HG02678 (cell line): Measurements from ENCODE around the gene CYTH1.

Experiments
- ATAC-seq: cut with Tn5 transposase; IDR thresholded peaks from one replicate; pipeline ENCODE4 v1.9.1; 2021; ENCODE audit warnings: mild to moderate bottlenecking, moderate library complexity; ENCODE audit not compliant: unreplicated experiment

Gene CYTH1

DNA sequence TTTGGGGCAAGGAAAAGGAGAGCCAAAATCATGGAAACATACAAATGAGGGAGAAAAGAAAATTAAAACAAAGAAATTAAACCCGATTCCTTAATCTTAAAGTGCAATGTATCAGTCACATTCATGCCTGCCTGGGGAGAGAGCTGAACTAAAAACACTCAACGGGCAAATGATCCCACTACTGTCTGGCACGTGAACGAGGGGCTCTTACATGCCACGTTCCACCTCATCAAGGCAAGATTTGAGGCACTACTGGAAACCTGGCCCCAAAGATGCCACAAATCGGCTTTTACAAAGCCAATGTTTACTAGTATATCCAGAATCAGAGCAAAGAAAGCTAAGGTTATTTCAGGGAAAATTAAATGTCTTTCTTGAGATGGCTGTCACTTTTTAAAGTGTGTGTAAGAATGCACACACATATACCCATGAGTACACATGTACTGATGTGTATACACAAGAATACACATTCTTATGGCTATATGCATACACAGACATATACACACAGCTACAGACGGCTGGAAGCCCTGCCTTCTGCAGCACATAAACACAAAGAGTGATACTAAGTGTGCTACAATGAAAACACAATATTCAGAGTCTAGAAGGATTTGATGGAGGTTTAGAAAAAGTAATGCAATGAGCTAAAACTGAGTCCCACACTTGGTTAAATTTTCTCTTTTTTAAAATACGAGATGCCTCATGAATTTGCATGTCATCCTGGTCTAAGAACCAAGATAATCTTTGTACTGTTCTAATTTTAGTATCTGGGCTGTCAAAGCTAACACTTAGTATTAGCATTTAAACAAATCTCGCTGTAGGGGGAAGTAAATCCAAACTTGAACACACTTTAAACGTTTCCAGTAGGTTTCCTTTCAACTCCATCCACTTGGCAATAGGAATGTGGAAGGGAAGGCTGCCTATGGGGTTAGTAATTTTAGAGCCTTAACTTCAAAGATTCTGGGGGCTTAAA lies 85.8 kb downstream of the CYTH1 start:
- no peak for ATAC-seq

DNA sequence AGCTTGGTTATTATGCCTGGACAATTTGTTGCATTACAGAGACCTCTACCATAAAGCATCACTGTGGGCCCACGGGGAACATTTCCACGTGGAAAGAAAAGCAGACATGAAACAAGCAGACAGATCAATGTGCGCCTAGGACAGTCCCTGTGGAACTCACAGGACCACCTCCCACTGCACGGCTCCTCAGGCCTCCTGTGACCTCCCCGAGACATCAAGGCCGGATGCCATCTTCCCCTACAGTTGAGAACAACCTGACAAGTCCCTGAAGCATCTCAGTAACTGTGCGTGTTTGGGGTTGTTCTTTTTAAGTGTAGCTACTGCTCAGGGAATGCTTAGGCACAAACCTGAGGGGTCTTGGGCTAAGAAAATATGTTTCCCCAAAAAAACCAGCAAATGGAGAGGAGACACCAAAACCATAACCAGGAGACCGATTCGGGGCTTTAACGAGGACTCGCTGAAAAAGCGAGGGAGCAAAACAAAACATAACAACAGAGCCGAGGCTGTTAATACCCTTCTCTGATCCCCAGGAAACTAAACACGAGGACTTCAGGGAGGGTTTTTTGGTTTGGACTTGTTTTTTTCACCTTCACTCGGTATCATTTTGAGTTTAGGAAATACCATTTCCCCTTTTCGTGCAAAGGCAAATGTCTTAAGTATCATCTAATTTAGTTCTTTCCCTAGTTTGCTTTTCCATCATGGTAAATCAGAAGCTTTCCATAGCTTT lies 87.1 kb downstream of the CYTH1 start:
- no peak for ATAC-seq

- ATAC-seq, result no peak
Measured at GRCh38 chr17:78693346-78694083, 88.6 kb downstream of the CYTH1 start.

DNA sequence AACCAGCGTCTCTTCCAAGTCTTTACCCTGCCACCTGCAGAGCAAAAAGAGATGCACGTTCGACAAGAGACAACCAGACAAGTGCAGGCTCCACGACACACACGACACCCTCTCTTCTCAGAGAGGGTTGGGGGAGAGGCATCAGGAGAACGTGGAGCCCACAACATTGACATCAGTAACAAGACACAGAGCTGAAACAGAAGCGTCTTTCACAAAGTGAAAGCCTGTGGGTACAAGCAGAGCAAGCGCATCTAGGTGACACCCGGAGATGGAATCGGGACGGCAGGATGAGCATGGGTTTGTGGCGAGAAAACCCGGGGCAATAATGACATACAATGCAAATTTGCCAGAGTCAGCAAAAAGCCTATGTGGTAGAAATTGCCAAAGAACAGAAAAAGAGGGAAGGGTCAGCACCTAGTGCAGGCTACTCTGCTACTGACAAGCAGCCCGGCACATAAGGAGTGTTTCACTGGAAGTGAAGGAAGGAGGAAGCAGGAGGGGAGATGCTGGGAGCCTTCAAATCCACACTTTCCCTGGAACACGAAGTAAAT lies 89.5 kb downstream of the CYTH1 start:
- ATAC-seq, result no peak

DNA sequence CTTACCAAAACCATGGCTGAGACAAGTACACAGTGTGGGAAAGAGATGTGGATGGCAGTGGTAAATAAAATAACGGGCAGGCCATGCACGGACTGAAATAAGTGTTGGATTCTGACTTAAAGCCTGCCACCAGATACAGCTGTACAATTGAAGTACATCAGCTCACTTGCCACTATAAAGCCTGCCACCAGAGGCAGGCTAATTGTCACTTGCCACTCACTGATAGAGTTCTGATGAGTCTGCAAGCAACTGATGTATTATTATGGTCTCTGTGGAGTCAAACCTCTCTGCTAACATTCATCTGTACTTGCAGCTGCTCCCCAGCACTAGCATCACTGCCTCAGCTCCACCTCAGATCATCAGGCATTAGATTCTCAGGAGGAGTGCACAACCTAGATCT lies 93.0 kb downstream of the CYTH1 start:
- no peak for ATAC-seq

GRCh38 chr17:78687944-78688343 lies 94.1 kb downstream of the CYTH1 start:
- no peak for ATAC-seq

DNA sequence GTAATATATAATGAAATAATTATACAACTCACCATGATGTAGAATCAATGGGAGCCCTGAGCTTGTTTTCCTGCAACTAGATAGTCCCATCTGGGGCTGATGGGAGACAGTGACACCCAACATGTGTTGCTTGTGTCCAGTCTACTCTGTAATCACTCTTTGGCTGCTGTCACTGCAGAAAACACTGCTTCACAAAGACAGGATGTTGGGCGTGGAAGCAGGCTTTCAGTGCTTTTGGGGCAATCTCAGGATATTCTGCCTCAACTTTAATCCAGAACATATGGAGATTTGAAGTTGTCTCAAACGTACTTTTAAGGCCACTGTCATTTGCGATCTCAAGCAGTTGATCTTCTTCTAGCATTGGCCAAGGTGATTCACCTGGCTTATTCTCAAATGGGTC lies 94.9 kb downstream of the CYTH1 start:
- ATAC-seq, result no peak

DNA sequence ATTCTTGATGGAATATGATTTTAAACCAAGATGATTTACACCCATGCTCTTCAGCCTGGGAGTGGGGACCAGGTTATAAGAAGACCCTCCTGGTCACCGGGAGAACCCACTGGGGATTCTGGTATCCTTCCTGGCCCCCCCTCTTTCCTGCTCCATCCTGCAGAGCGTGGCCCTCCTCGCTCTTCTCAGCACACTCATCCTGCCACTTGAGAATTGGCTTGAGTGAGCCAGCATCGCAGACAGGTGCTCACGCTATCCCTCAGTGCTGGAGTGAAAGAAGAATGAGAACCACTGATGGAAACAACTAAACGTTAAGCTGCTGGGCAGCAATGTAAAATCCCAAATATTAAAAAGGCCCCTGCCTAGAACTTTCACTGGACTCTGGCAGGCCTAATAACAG lies 98.0 kb downstream of the CYTH1 start:
- ATAC-seq, result no peak

- no peak for ATAC-seq
Measured at GRCh38 chr17:78683408-78683961, 98.6 kb downstream of the CYTH1 start.

- no peak for ATAC-seq
Measured at GRCh38 chr17:78682363-78682762, 99.7 kb downstream of the CYTH1 start.

- no peak for ATAC-seq
Measured at GRCh38 chr17:78680436-78680835, 101.6 kb downstream of the CYTH1 start.

DNA sequence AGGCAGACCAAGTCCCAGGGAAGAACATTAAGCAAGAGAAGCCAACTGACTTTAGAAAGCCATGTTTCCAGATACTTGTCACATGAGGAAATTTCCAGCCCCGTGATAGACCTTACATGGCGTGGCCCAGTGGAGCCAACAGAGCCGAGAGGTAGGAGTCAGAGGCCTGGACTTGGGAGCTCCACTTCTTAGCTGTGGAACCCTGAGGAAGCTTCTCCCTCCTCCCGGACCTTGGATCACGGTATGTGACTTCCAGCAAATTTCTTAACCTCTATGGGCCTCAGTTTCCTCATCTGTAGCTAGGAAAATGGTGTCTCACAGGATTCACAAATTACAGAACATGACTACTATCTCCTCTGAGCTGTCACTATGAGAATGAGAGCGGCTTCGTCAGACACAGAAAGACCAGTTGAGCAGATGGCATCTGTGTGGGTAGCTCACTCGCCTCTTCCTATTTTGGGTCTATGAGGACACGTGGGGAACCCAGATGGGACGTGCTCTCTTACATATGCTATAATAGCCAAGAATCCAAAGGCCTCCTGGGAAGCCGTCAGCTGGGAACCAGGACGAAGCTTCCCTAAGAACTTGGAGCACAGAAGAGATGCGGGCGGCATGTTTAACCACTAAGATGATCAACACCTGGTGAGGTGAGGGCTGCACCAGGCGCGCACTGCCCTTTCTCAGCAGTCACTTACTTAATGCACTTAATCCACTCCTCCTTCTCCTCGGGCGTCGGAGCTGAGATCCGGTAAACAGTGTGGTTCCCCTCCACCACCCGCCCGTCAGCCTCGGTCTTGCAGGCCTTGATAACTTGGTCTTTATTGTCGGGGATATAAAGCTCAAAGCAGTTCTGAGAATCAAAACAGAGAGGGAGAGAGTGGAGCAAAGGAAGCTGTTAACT lies 102.3 kb downstream of the CYTH1 start:
- no peak for ATAC-seq

- ATAC-seq, result no peak
Measured at GRCh38 chr17:78678711-78679110, 103.4 kb downstream of the CYTH1 start.

DNA sequence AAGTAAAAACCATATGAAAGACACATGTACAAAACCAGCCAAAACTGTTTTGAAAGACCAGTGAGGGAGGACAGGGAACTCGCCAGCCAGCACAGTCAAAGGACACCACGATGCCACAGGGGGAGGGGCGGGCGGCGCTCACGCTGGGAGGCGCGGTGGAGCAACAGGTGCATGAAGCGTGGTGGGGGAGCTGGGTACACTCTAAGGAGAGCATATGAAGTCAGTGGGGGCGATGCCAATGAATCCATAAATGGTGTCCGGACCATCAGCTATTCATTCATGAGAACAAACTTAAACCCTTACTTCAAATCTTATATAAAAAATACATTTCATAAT lies 103.9 kb downstream of the CYTH1 start:
- ATAC-seq, result no peak

- ATAC-seq, result no peak
Measured at GRCh38 chr17:78677303-78678221, 104.5 kb downstream of the CYTH1 start.

DNA sequence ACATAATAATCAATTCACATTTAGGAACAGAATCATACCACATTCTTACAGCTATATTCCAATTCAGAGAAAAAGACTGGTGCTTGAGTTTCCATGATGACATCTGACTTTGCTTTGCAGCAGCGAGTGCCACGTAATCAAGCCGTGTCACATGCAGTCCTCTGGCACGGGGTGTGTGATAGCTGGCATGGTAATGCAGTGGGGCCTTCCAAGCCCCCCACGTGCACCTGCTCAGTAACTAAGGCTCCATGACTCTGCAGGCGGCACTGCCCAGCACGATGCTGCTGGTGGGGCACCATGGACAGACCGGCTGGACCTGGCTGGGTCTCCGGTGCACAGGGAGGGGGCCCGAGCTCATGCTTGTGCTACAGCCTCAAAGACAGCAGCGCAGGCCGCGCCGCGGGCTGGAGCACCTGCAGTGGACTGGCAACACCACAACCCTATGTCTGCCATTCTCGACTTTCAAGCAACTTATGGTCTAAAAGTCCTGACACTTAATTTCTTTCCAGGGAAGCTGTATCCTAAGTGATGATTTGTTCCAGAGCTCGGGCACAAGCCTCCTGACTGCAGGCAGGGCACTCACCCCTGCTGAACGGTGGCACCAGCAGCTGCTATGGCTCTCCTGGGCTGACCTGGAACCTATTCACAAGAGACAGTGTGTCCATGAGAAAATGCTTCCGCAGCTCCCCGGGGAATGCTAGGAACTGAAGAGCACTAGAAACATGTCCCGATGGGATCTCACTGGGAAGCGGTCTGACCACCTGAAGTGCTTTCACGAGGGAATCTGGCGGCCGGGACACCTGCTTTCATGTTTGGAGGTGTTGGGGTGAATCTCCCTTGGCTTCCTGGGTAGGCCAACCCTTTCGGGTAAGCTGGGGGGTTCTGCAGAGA lies 105.4 kb downstream of the CYTH1 start:
- ATAC-seq, result no peak

DNA sequence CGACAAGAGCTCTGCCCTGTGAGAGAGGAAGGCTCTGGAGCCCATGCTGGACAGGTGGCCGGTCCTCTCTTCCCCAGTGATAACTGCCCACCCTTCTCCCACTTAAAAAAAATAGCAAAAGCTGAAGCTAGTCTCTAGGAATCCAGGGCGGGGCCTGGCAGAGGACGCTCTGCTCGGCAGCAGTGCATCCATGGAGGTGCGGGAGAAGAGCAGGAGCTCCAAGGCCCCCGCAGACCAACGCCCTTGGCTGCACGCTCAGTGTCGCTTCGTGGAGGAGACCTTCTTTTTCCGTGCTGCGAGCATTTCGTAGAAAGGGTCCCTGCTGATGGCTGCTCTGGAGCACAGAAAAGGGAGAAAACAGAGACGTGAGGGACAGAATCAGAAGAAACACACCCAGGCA lies 106.2 kb downstream of the CYTH1 start:
- ATAC-seq, result no peak

- no peak for ATAC-seq
Measured at GRCh38 chr17:78675316-78675616, 106.8 kb downstream of the CYTH1 start.
